Left renal pelvis (tissue), 4 donors: ENCODE results near the gene TMEM101. TPM values are rescaled to one million over a fixed set of nuclear protein-coding genes. Genes with fewer than 3 reads are reported as not detected.
"Not testable (repeated sequence)": the region's sequence is repeated elsewhere in the genome, so short reads cannot be mapped to it uniquely, and the experiment has no call there.

Experiments
- DNase-seq, 4 donors: peaks; one replicate each; pipeline ENCODE4 v3.0.0-alpha.2; 2013; ENCODE audit warnings: low read depth in 4 of 4, low spot score in 3 of 4
- polyA plus RNA-seq, 4 donors: library from polyadenylated mRNA; unstranded; fragments of 120-200 nt; gene quantifications; one replicate each; pipeline ENCODE4 v1.2.1, GENCODE V29; 2013; ENCODE audit not compliant: insufficient read length in 4 of 4

Gene TMEM101
- polyA plus RNA-seq = 10 to 100 TPM; 26.9 to 47.5 (median 37.3) TPM

GRCh38 chr17:44014437-44015172 lies at the start of gene TMEM101:
Gene TMEM101 (minus strand): TSS chr17:44014963. CDS start chr17:44014952, 11 bp downstream.
- DNase-seq = peak; percentile 78 to 87 (median 82)

GRCh38 chr17:44063704-44064639 lies 49.2 kb upstream of the TMEM101 start:
- DNase-seq = no peak

GRCh38 chr17:44062871-44063270 lies 48.1 kb upstream of the TMEM101 start:
- no peak for DNase-seq

- DNase-seq = no peak
Measured at GRCh38 chr17:44061446-44061845, 46.7 kb upstream of the TMEM101 start.

GRCh38 chr17:44059101-44059892 lies 44.5 kb upstream of the TMEM101 start:
- DNase-seq = no peak

GRCh38 chr17:44053125-44053872 lies 38.5 kb upstream of the TMEM101 start:
- DNase-seq = no peak

GRCh38 chr17:44049294-44050060 lies 34.7 kb upstream of the TMEM101 start:
- DNase-seq = no peak

GRCh38 chr17:44046893-44047292 lies 32.1 kb upstream of the TMEM101 start:
- not testable (repeated sequence) for DNase-seq

- DNase-seq = no peak
Measured at GRCh38 chr17:44045486-44045885, 30.7 kb upstream of the TMEM101 start.

- DNase-seq = no peak
Measured at GRCh38 chr17:44044071-44044470, 29.3 kb upstream of the TMEM101 start.

GRCh38 chr17:44043272-44043696 lies 28.5 kb upstream of the TMEM101 start:
- no peak for DNase-seq

- DNase-seq = no peak
Measured at GRCh38 chr17:44039829-44040635, 25.3 kb upstream of the TMEM101 start.

- no peak for DNase-seq
Measured at GRCh38 chr17:44038604-44039011, 23.8 kb upstream of the TMEM101 start.

- no peak for DNase-seq
Measured at GRCh38 chr17:44037471-44037870, 22.7 kb upstream of the TMEM101 start.

GRCh38 chr17:44034688-44035087 lies 19.9 kb upstream of the TMEM101 start:
- not testable (repeated sequence) for DNase-seq

- no peak for DNase-seq
Measured at GRCh38 chr17:44033861-44034408, 19.2 kb upstream of the TMEM101 start.

GRCh38 chr17:44030482-44030881 lies 15.7 kb upstream of the TMEM101 start:
- DNase-seq = no peak

- DNase-seq = no peak
Measured at GRCh38 chr17:44029736-44030135, 15.0 kb upstream of the TMEM101 start.
